SU-DHL-6 (cell line): ENCODE data around the gene CHERP.
"Not testable (repeated sequence)": the region's sequence is repeated elsewhere in the genome, so short reads cannot be mapped to it uniquely, and the experiment has no call there.

Experiments used
- EZH2phosphoT487 ChIP-seq: fragments of 200-600 bp; sonication (generic), shearing (Covaris generic); conservative IDR thresholded peaks from 2 replicates; pipeline ENCODE4 v1.6.1; 2018; ENCODE audit warnings: mild to moderate bottlenecking, antibody characterized with exemption, low read length, moderate library complexity, mixed read lengths
- TF ChIP-seq, protein P1 (sequence below): fragments of 200-600 bp; sonication (generic); IDR thresholded peaks from one replicate; pipeline ENCODE4 v1.5.1; 2017; ENCODE audit warnings: antibody characterized with exemption, mild to moderate bottlenecking, low read length, moderate library complexity; ENCODE audit not compliant: insufficient read depth, poor library complexity, severe bottlenecking

DNA sequence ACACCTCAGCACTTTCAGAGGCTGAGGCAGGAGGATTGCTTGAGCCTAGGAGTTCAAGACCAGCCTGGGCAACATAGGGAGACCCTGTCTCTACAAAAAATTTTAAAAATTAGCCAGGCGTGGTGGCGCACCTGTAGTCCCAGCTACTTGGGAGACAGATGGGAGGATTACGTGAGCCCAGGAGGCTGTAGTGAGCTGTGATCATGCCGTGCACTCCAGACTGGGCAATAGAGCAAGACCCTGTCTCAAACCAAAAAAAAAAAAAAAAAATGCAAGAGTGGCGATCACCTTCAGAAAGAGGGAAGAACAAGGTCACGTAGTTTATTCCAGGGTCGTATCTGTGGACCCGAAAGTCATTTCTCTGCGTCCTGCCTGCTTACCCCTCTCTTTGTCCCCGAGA, 29.6 kb downstream of the CHERP start:
- TF ChIP-seq, protein P1, sequence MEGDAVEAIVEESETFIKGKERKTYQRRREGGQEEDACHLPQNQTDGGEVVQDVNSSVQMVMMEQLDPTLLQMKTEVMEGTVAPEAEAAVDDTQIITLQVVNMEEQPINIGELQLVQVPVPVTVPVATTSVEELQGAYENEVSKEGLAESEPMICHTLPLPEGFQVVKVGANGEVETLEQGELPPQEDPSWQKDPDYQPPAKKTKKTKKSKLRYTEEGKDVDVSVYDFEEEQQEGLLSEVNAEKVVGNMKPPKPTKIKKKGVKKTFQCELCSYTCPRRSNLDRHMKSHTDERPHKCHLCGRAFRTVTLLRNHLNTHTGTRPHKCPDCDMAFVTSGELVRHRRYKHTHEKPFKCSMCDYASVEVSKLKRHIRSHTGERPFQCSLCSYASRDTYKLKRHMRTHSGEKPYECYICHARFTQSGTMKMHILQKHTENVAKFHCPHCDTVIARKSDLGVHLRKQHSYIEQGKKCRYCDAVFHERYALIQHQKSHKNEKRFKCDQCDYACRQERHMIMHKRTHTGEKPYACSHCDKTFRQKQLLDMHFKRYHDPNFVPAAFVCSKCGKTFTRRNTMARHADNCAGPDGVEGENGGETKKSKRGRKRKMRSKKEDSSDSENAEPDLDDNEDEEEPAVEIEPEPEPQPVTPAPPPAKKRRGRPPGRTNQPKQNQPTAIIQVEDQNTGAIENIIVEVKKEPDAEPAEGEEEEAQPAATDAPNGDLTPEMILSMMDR: not testable (repeated sequence)
- TF ChIP-seq EZH2phosphoT487: not testable (repeated sequence)
